IMR-90 (cell line): ENCODE measurements around the gene TAGLN. TPM values are rescaled to one million over a fixed set of nuclear protein-coding genes. Genes with fewer than 3 reads are reported as not detected.

Experiments used
- ATAC-seq: fragments of 200-7000 bp; cut with Tn5 transposase; 2 replicates; pipeline ENCODE4 v1.9.1; 2020; ENCODE audit warnings: low read depth, mild to moderate bottlenecking, moderate library complexity
- BruUV-seq: library from RNA; stranded (reverse); fragments of 400-500 nt; replicated peaks from 2 replicates; lab custom pipeline; 2021; lab: Mats Ljungman, UMichigan
- CTCF ChIA-PET: fragments of 300-600 bp; formaldehyde crosslinking; extraction: SDS; loops from one replicate; lab custom pipeline; 2021; ENCODE audit warnings: antibody characterized with exemption; lab: Yijun Ruan, JAX
- POLR2A ChIA-PET: fragments of 300-600 bp; sonication (Branson Sonifier 250); formaldehyde crosslinking; loops from one replicate; lab custom pipeline; 2022; ENCODE audit warnings: antibody characterized with exemption; ENCODE audit not compliant: unreplicated experiment; lab: Charles Lee
- DNase-seq: peaks from one replicate; pipeline ENCODE4 v3.0.0; 2013
- H2AFZ ChIP-seq: replicated peaks from 2 replicates; pipeline ENCODE3; 2013; ENCODE audit warnings: low read length, mild to moderate bottlenecking; ENCODE audit not compliant: poor library complexity
- H2AK5ac ChIP-seq: 2 replicates; pipeline ENCODE4 v1.6.1; 2013; ENCODE audit warnings: low read depth, low read length, inconsistent platforms
- H2AK9ac ChIP-seq: replicated peaks from 2 replicates; pipeline ENCODE3; 2013; ENCODE audit warnings: mild to moderate bottlenecking, low read depth, low read length, moderate library complexity; ENCODE audit not compliant: poor library complexity
- H2BK120ac ChIP-seq: 2 replicates; pipeline ENCODE4 v1.6.1; 2013; ENCODE audit warnings: low read depth, low read length, inconsistent platforms
- H2BK15ac ChIP-seq: 3 replicates; pipeline ENCODE4 v1.6.1; 2013; ENCODE audit warnings: low read depth, low read length, inconsistent platforms
- H2BK20ac ChIP-seq: 2 replicates; pipeline ENCODE4 v1.6.1; 2013; ENCODE audit warnings: low read depth, mild to moderate bottlenecking, inconsistent platforms, low read length, moderate library complexity
- H2BK5ac ChIP-seq: 2 replicates; pipeline ENCODE4 v1.6.1; 2013; ENCODE audit warnings: mild to moderate bottlenecking, low read depth, low read length, inconsistent platforms; ENCODE audit not compliant: poor library complexity, severe bottlenecking
- H3K14ac ChIP-seq: replicated peaks from 2 replicates; pipeline ENCODE4 v1.6.1; 2013; ENCODE audit warnings: low read depth, low read length, inconsistent platforms
- H3K18ac ChIP-seq: 2 replicates; pipeline ENCODE4 v1.6.1; 2013; ENCODE audit warnings: low read depth, low read length, control low read depth
- H3K23ac ChIP-seq: 2 replicates; pipeline ENCODE4 v1.6.1; 2013; ENCODE audit warnings: low read depth, low read length, inconsistent platforms
- H3K27ac ChIP-seq: 2 replicates; pipeline ENCODE4 v1.5.1; 2013; ENCODE audit warnings: mild to moderate bottlenecking, control low read depth, low read length; ENCODE audit not compliant: insufficient read depth
- H3K27me3 ChIP-seq: 2 replicates; pipeline ENCODE4 v1.6.1; 2013; ENCODE audit warnings: low read length; ENCODE audit not compliant: control insufficient read depth, insufficient read depth
- H3K36me3 ChIP-seq: 2 replicates; pipeline ENCODE4 v1.6.1; 2013; ENCODE audit warnings: low read length, mixed read lengths; ENCODE audit not compliant: control insufficient read depth, insufficient read depth
- H3K4ac ChIP-seq: 2 replicates; pipeline ENCODE4 v1.6.1; 2013; ENCODE audit warnings: low read depth, low read length, inconsistent platforms
- H3K4me1 ChIP-seq: 2 replicates; pipeline ENCODE4 v1.6.1; 2013; ENCODE audit warnings: low read length, mixed read lengths; ENCODE audit not compliant: control insufficient read depth, insufficient read depth
- H3K4me2 ChIP-seq: 2 replicates; pipeline ENCODE4 v1.6.1; 2013; ENCODE audit warnings: low read depth, mild to moderate bottlenecking, control low read depth, low read length, moderate library complexity
- H3K4me3 ChIP-seq: 2 replicates; pipeline ENCODE4 v1.5.1; 2013; ENCODE audit warnings: low read depth, mild to moderate bottlenecking, control low read depth, low read length, moderate library complexity; ENCODE audit not compliant: insufficient read depth
- H3K56ac ChIP-seq: 2 replicates; pipeline ENCODE4 v1.6.1; 2013; ENCODE audit warnings: low read length, inconsistent platforms; ENCODE audit not compliant: insufficient read depth; ENCODE audit errors: extremely low read depth
- H3K79me1 ChIP-seq, 2 experiments: 2 replicates each; pipeline ENCODE4 v1.6.1; 2013; ENCODE audit warnings: low read length in 2 of 2, inconsistent platforms in 1 of 2, low read depth in 1 of 2
- H3K9ac ChIP-seq: 2 replicates; pipeline ENCODE4 v1.6.1; 2013; ENCODE audit warnings: low read depth, low read length, control low read depth
- H3K9me1 ChIP-seq: 2 replicates; pipeline ENCODE4 v1.6.1; 2013; ENCODE audit warnings: low read length, inconsistent platforms; ENCODE audit not compliant: insufficient read depth
- H3K9me3 ChIP-seq: 2 replicates; pipeline ENCODE4 v1.6.1; 2013; ENCODE audit warnings: low read length; ENCODE audit not compliant: control insufficient read depth, insufficient read depth
- H4K20me1 ChIP-seq: 2 replicates; pipeline ENCODE4 v1.6.1; 2013; ENCODE audit warnings: low read length, inconsistent platforms; ENCODE audit not compliant: insufficient read depth
- H4K5ac ChIP-seq: 2 replicates; pipeline ENCODE4 v1.6.1; 2013; ENCODE audit warnings: mild to moderate bottlenecking, low read depth, low read length, control low read depth
- H4K8ac ChIP-seq, 2 experiments: 2 replicates each; pipeline ENCODE4 v1.6.1; 2013; ENCODE audit warnings: low read depth in 2 of 2, low read length in 2 of 2, control low read depth in 1 of 2, inconsistent platforms in 1 of 2
- H4K91ac ChIP-seq: 2 replicates; pipeline ENCODE4 v1.6.1; 2013; ENCODE audit warnings: low read depth, low read length, inconsistent platforms; ENCODE audit not compliant: insufficient read depth
- BHLHE40 ChIP-seq: fragments of 150-350 bp; IDR thresholded peaks from 2 replicates; pipeline ENCODE4 v1.6.1; 2016; ENCODE audit warnings: mild to moderate bottlenecking, low read depth, low read length
- CEBPB ChIP-seq: IDR thresholded peaks from 2 replicates; pipeline ENCODE4 v1.6.1; 2012; ENCODE audit warnings: low read depth, low read length, improper control_type of control experiment
- CHD1 ChIP-seq: IDR thresholded peaks from 2 replicates; pipeline ENCODE4 v1.6.1; 2012; ENCODE audit warnings: low read depth, low read length, improper control_type of control experiment
- MAFK ChIP-seq: IDR thresholded peaks from 2 replicates; pipeline ENCODE4 v1.6.1; 2012; ENCODE audit warnings: low read depth, low read length, improper control_type of control experiment
- MAZ ChIP-seq: IDR thresholded peaks from 2 replicates; pipeline ENCODE4 v1.6.1; 2012; ENCODE audit warnings: low read depth, mild to moderate bottlenecking, low read length, improper control_type of control experiment, moderate library complexity, borderline replicate concordance
- MXI1 ChIP-seq: IDR thresholded peaks from 2 replicates; pipeline ENCODE4 v1.6.1; 2012; ENCODE audit warnings: low read depth, mild to moderate bottlenecking, low read length, moderate library complexity, borderline replicate concordance
- RAD21 ChIP-seq: IDR thresholded peaks from 2 replicates; pipeline ENCODE4 v1.6.1; 2012; ENCODE audit warnings: low read length, improper control_type of control experiment
- RCOR1 ChIP-seq: IDR thresholded peaks from 2 replicates; pipeline ENCODE4 v1.6.1; 2012; ENCODE audit warnings: mild to moderate bottlenecking, low read length, improper control_type of control experiment; ENCODE audit not compliant: insufficient replicate concordance
- RFX5 ChIP-seq: IDR thresholded peaks from 2 replicates; pipeline ENCODE4 v1.8.0; 2012; ENCODE audit warnings: low read depth, mild to moderate bottlenecking, low read length, moderate library complexity
- WGBS, 2 experiments: methylation state at CpG; one replicate each; pipeline versions ENCODE4 v1.1.5 to v1.1.7; 2013; ENCODE audit warnings: missing lambda C conversion rate in 2 of 2; ENCODE audit not compliant: insufficient read length in 1 of 2; ENCODE audit errors: extremely low coverage in 2 of 2; 5-methylcytosine and 5-hydroxymethylcytosine counted together
- dilution Hi-C: fragments of 300-500 bp; cut with HindIII; formaldehyde crosslinking; loops from one replicate; pipeline ENCODE4 v1.14.3; 2018; ENCODE audit warnings: low sequenced_read_pairs; ENCODE audit not compliant: unreplicated experiment
- in situ Hi-C: fragments of 300-500 bp; cut with MboI; formaldehyde crosslinking; loops from 3 replicates; pipeline ENCODE4 v1.14.3; 2019; ENCODE audit warnings: low sequenced_read_pairs, inconsistent platforms, mixed read lengths
- intact Hi-C: fragments of 100-400 bp; cut with micrococcal nuclease; formaldehyde crosslinking; loops from 2 replicates; pipeline ENCODE4 v1.10.0; 2022
- polyA plus RNA-seq, 3 experiments: library from polyadenylated mRNA; depleted of rRNA; stranded (reverse); fragments of >200 nt; gene quantifications; 2 replicates each; pipeline ENCODE4 v1.2.3, GENCODE V29; 2012; ENCODE audit warnings: low replicate concordance in 1 of 3
- total RNA-seq: library from RNA; depleted of rRNA; stranded (reverse); fragments of >200 nt; gene quantifications from 2 replicates; pipeline ENCODE4 v1.2.3, GENCODE V29; 2012
- TF ChIP-seq, protein P1 (sequence below): fragments of 150-350 bp; IDR thresholded peaks from 2 replicates; pipeline ENCODE4 v1.6.1; 2016; ENCODE audit warnings: low read depth, mild to moderate bottlenecking, low read length, moderate library complexity, borderline replicate concordance
- TF ChIP-seq, protein P2 (sequence below): fragments of 150-350 bp; IDR thresholded peaks from 2 replicates; pipeline ENCODE4 v1.6.1; 2017; ENCODE audit warnings: mild to moderate bottlenecking, antibody characterized with exemption, low read length, low read depth
- TF ChIP-seq, protein P3 (sequence below): conservative IDR thresholded peaks from 2 replicates; pipeline ENCODE4 v1.5.1; 2012; ENCODE audit warnings: mild to moderate bottlenecking, low read depth, low read length, improper control_type of control experiment

TAGLN gene
- total and polyA plus RNA-seq, 2 of the 4 experiments (the other 2 are of a cell fraction): 2,558 to 3,760 TPM

DNA sequence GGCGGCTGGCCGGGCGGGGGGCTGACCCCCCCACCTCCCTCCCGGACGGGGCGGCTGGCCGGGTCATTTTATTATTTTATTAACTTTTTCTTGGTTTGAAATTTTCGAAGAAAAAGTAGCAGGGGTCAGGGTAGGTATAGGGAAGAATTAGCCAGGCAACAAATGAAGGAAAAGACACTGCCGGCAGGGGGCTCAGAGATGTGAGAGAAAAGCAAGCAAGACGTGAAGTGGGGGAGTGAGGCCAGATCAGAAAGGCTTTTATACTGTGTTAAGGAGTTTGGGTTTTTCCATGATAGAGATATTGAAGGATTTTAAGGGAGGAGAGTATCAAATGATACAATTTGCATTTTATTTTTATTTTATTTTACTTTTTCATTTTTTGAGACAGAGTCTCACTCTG, 52.3 kb downstream of the TAGLN start:
- no TSS peak for BruUV-seq
- in situ Hi-C loops: no loop called here

More for the DNA sequence above, 52.3 kb downstream of the TAGLN start:
- H3K4ac ChIP-seq: no peak overlapping the region
- no peak overlapping the region for H3K4me2 ChIP-seq
- TF ChIP-seq CHD1 (no peak), BHLHE40 (no peak), RAD21 (no peak), CEBPB (no peak), RCOR1 (no peak), MAFK (no peak), MXI1 (no peak), RFX5 (no peak), MAZ (no peak)
- TF ChIP-seq, protein P1, sequence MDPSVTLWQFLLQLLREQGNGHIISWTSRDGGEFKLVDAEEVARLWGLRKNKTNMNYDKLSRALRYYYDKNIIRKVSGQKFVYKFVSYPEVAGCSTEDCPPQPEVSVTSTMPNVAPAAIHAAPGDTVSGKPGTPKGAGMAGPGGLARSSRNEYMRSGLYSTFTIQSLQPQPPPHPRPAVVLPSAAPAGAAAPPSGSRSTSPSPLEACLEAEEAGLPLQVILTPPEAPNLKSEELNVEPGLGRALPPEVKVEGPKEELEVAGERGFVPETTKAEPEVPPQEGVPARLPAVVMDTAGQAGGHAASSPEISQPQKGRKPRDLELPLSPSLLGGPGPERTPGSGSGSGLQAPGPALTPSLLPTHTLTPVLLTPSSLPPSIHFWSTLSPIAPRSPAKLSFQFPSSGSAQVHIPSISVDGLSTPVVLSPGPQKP: no peak
- TF ChIP-seq, protein P2, sequence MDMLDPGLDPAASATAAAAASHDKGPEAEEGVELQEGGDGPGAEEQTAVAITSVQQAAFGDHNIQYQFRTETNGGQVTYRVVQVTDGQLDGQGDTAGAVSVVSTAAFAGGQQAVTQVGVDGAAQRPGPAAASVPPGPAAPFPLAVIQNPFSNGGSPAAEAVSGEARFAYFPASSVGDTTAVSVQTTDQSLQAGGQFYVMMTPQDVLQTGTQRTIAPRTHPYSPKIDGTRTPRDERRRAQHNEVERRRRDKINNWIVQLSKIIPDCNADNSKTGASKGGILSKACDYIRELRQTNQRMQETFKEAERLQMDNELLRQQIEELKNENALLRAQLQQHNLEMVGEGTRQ: no peak
- TF ChIP-seq, protein P3, sequence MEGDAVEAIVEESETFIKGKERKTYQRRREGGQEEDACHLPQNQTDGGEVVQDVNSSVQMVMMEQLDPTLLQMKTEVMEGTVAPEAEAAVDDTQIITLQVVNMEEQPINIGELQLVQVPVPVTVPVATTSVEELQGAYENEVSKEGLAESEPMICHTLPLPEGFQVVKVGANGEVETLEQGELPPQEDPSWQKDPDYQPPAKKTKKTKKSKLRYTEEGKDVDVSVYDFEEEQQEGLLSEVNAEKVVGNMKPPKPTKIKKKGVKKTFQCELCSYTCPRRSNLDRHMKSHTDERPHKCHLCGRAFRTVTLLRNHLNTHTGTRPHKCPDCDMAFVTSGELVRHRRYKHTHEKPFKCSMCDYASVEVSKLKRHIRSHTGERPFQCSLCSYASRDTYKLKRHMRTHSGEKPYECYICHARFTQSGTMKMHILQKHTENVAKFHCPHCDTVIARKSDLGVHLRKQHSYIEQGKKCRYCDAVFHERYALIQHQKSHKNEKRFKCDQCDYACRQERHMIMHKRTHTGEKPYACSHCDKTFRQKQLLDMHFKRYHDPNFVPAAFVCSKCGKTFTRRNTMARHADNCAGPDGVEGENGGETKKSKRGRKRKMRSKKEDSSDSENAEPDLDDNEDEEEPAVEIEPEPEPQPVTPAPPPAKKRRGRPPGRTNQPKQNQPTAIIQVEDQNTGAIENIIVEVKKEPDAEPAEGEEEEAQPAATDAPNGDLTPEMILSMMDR: no peak
- intact Hi-C loops (no loop called here), dilution Hi-C loops (no loop called here)
- no peak overlapping the region for H2BK20ac ChIP-seq
- H3K23ac ChIP-seq: no peak overlapping the region
- no peak overlapping the region for H2AK9ac ChIP-seq
- no peak overlapping the region for H2BK15ac ChIP-seq
- no peaks in the 10 kb centered on the region for H3K9me3 ChIP-seq
- H3K14ac ChIP-seq: no peak overlapping the region
- no peaks in the 10 kb centered on the region for H4K20me1 ChIP-seq
- H4K5ac ChIP-seq: no peak overlapping the region
- no peak overlapping the region for H2AFZ ChIP-seq
- H3K4me1 ChIP-seq: peaks cover 2% of the 10 kb centered on the region; the same call in 1 of the 2 replicates
- WGBS, 2 experiments: 100% methylated on average over 2 of the region's 10 CpGs; no CpG with 5 or more reads in 1 of the 2 experiments
- POLR2A ChIA-PET: no interaction called here
- H3K9ac ChIP-seq: no peak overlapping the region
- CTCF ChIA-PET: no interaction called here
- peaks cover 24% of the 10 kb centered on the region for H3K36me3 ChIP-seq
- H4K91ac ChIP-seq: no peak overlapping the region
- H2BK120ac ChIP-seq: no peak overlapping the region
- H3K9me1 ChIP-seq: no peaks in the 10 kb centered on the region
- no peak overlapping the region for H3K4me3 ChIP-seq
- DNase-seq (no peak), ATAC-seq (no peak)
- no peak overlapping the region for H3K56ac ChIP-seq
- H3K79me1 ChIP-seq: no peaks in the 10 kb centered on the region; a peak in 2 of 4 replicates
- no peak overlapping the region for H2BK5ac ChIP-seq
- H4K8ac ChIP-seq: no peak overlapping the region
- H3K27me3 ChIP-seq: no peaks in the 10 kb centered on the region
- H3K27ac ChIP-seq: no peak overlapping the region
- H2AK5ac ChIP-seq: no peak overlapping the region
- no peak overlapping the region for H3K18ac ChIP-seq
